Nephron (organoid): ENCODE data around the gene AGA.

ENCODE experiments used
- H3K27ac Mint-ChIP-seq, 3 experiments: 2 replicates each; pipeline ENCODE4 v1.8.0; 2020; ENCODE audit warnings: mixed read lengths in 3 of 3, mild to moderate bottlenecking in 2 of 3, moderate library complexity in 1 of 3
- H3K27me3 Mint-ChIP-seq: 2 replicates; pipeline ENCODE4 v1.8.0; 2021; ENCODE audit warnings: low read depth, mild to moderate bottlenecking, moderate library complexity, mixed read lengths
- H3K36me3 Mint-ChIP-seq: 2 replicates; pipeline ENCODE4 v1.8.0; 2020; ENCODE audit warnings: low read depth, mixed read lengths
- H3K4me1 Mint-ChIP-seq: 2 replicates; pipeline ENCODE4 v1.8.0; 2020; ENCODE audit warnings: mixed read lengths
- H3K4me3 Mint-ChIP-seq, 3 experiments: 2 replicates each; pipeline ENCODE4 v1.8.0; 2020; ENCODE audit warnings: mild to moderate bottlenecking in 3 of 3, mixed read lengths in 3 of 3, moderate library complexity in 2 of 3
- H3K9me3 Mint-ChIP-seq: 2 replicates; pipeline ENCODE4 v1.8.0; 2020; ENCODE audit warnings: mixed read lengths
- CTCF ChIP-seq, 3 experiments: fragments of 200-600 bp; sonication (generic); IDR thresholded peaks; one replicate each; pipeline ENCODE4 v1.5.0; 2021; ENCODE audit warnings: antibody characterized with exemption in 3 of 3; ENCODE audit not compliant: unreplicated experiment in 3 of 3

The AGA gene

GRCh38 chr4:177479063-177479462, 36.8 kb upstream of the AGA start:
- Mint-ChIP-seq H3K9me3 (no peaks in the 10 kb centered on the region), H3K27ac (no peak overlapping the region), H3K27me3 (no peaks in the 10 kb centered on the region), H3K36me3 (no peaks in the 10 kb centered on the region), H3K4me1 (no peaks in the 10 kb centered on the region), H3K4me3 (no peak overlapping the region)
- TF ChIP-seq CTCF (IDR thresholded peaks at IDR 0.05; ENCODE audit: unreplicated experiment in 3 of 3): no peak

- Mint-ChIP-seq H3K36me3 (no peaks in the 10 kb centered on the region), H3K27ac (no peak overlapping the region), H3K4me1 (no peaks in the 10 kb centered on the region), H3K27me3 (no peaks in the 10 kb centered on the region), H3K9me3 (no peaks in the 10 kb centered on the region), H3K4me3 (no peak overlapping the region)
- TF ChIP-seq CTCF (IDR thresholded peaks at IDR 0.05; ENCODE audit: unreplicated experiment in 3 of 3): no peak
Observed at GRCh38 chr4:177478496-177478895, 36.3 kb upstream of the AGA start.

GRCh38 chr4:177473991-177474390, 31.8 kb upstream of the AGA start:
- no peaks in the 10 kb centered on the region for H3K36me3 Mint-ChIP-seq
- H3K27ac Mint-ChIP-seq: no peak overlapping the region
- H3K4me1 Mint-ChIP-seq: no peaks in the 10 kb centered on the region
- H3K4me3 Mint-ChIP-seq: no peak overlapping the region
- no peak for TF ChIP-seq CTCF (IDR thresholded peaks at IDR 0.05; ENCODE audit: unreplicated experiment in 3 of 3)
- no peaks in the 10 kb centered on the region for H3K9me3 Mint-ChIP-seq
- peaks cover 3% of the 10 kb centered on the region for H3K27me3 Mint-ChIP-seq

- H3K27ac Mint-ChIP-seq: no peak overlapping the region
- TF ChIP-seq CTCF (IDR thresholded peaks at IDR 0.05; ENCODE audit: unreplicated experiment in 3 of 3): no peak
- no peaks in the 10 kb centered on the region for H3K36me3 Mint-ChIP-seq
- no peak overlapping the region for H3K4me3 Mint-ChIP-seq
- H3K27me3 Mint-ChIP-seq: no peaks in the 10 kb centered on the region
- H3K9me3 Mint-ChIP-seq: no peaks in the 10 kb centered on the region
- H3K4me1 Mint-ChIP-seq: no peaks in the 10 kb centered on the region
Observed at GRCh38 chr4:177464026-177464425, 21.8 kb upstream of the AGA start.

GRCh38 chr4:177461606-177462005, 19.4 kb upstream of the AGA start:
- Mint-ChIP-seq H3K27me3 (no peaks in the 10 kb centered on the region), H3K27ac (no peak overlapping the region), H3K36me3 (no peaks in the 10 kb centered on the region), H3K4me3 (no peak overlapping the region), H3K4me1 (no peaks in the 10 kb centered on the region), H3K9me3 (no peaks in the 10 kb centered on the region)
- TF ChIP-seq CTCF (IDR thresholded peaks at IDR 0.05; ENCODE audit: unreplicated experiment in 3 of 3): no peak

- no peak for TF ChIP-seq CTCF (IDR thresholded peaks at IDR 0.05; ENCODE audit: unreplicated experiment in 3 of 3)
- H3K4me1 Mint-ChIP-seq: peaks cover 3% of the 10 kb centered on the region
- H3K9me3 Mint-ChIP-seq: no peaks in the 10 kb centered on the region
- H3K27me3 Mint-ChIP-seq: no peaks in the 10 kb centered on the region
- H3K4me3 Mint-ChIP-seq: no peak overlapping the region
- H3K36me3 Mint-ChIP-seq: no peaks in the 10 kb centered on the region
- no peak overlapping the region for H3K27ac Mint-ChIP-seq
Observed at GRCh38 chr4:177460460-177460859, 18.2 kb upstream of the AGA start.
